Measurements from ENCODE around the gene TCEAL9. TPM values are rescaled to one million over a fixed set of nuclear protein-coding genes. Genes with fewer than 3 reads are reported as not detected.
A peak's percentile ranks its signal among the peaks of the same experiment; 100 is the strongest.

TCEAL9 gene
- total RNA-seq, 1 donor from 2014 or later = 108 TPM

DNA sequence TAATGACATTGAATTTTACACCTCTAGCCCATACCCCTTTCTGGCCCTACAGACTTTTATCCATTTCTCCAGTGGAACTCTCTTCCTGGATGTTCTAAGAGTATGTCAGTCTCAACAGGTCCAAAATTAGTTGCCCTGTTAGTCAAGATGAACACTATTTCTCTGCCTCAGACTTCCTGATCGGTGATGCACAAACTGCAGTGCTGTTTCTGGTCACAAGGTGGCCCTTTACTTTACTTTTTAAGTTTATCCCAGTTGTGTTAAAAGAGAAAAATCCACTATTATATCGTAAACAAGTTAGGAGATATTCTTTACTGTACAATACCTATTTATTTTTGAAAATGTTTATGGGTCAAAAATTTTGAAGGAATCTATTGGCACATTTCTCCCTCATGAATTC is 13.2 kb upstream of the TCEAL9 start:
- no peaks in the 10 kb centered on the region for H3K79me2 ChIP-seq (ENCODE audit: low read depth)
- peak; percentile 24 for DNase-seq (ENCODE audit: low spot score)
- Mint-ChIP-seq H3K27ac (no peak overlapping the region), H3K9me3 (no peaks in the 10 kb centered on the region), H3K36me3 (no peaks in the 10 kb centered on the region), H3K27me3 (ENCODE audit: insufficient read depth, low read depth) (peaks cover 2% of the 10 kb centered on the region), H3K4me3 (no peak overlapping the region), H3K4me1 (peaks cover 4% of the 10 kb centered on the region)
- H3K9me3 ChIP-seq (ENCODE audit: low read depth) = peaks cover 3% of the 10 kb centered on the region
- TF ChIP-seq EZH2 (IDR thresholded peaks at IDR 0.05) (no peak), CTCF (IDR thresholded peaks at IDR 0.05) (peak; percentile 64), EZH2phosphoT487 (IDR thresholded peaks at IDR 0.05) (no peak)
- peak overlapping the region; percentile 50 for H2AFZ ChIP-seq (replicated peaks)
- no peaks in the 10 kb centered on the region for H3K36me3 ChIP-seq
- no peak overlapping the region for H3K4me2 ChIP-seq
- no peak overlapping the region for H3K9ac ChIP-seq
- no peaks in the 10 kb centered on the region for H4K20me1 ChIP-seq (ENCODE audit: low read depth)
- no peak overlapping the region for H3K4me3 ChIP-seq
- no peak overlapping the region for H3K27ac ChIP-seq
- H3F3A ChIP-seq (ENCODE audit: low read depth) = no peaks in the 10 kb centered on the region
- no peaks in the 10 kb centered on the region for H3K4me1 ChIP-seq
- peaks cover 7% of the 10 kb centered on the region for H3K27me3 ChIP-seq

GRCh38 chrX:103344606-103345005 is 11.7 kb upstream of the TCEAL9 start:
- TF ChIP-seq EZH2phosphoT487 (IDR thresholded peaks at IDR 0.05) (no peak), EZH2 (IDR thresholded peaks at IDR 0.05) (no peak), CTCF (IDR thresholded peaks at IDR 0.05) (no peak)
- H3K36me3 Mint-ChIP-seq = no peaks in the 10 kb centered on the region

DNA sequence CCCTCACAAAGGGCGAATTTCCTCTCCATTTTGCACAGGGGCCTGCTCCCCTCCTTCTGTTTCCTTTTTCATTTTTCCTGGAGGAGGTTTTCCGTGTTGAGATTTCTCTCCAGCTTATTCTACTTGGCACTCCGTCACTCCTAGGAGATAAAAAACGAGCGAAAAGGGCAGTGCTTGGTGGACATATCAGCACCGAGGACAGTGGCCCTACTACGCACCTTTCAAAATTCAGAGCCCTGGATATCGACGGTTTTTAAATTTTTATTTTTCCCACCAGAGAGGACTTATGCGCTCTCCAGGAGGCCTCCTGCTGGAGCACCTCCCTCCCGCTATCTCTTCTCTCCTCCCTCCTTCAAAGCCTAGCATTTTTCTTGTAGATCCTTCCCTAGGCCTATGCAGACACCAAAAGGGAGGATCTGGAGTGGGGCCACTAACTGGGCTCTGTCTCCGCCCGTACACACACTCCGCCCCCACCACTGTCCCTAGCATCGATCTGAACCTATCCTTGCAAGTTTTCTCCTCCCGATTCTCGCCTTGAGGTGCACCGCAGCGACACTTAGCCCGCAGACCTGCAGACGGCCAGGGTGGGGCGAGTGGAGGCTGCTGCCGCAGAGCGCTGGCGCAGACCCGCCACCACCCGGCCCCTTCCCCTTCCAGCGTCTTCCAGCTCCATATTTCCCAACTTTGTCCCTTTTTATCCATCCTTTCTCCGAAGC is 8.5 kb upstream of the TCEAL9 start:
- DNase-seq (ENCODE audit: low spot score) = no peak
- TF ChIP-seq CTCF (IDR thresholded peaks at IDR 0.05) (no peak), EZH2 (IDR thresholded peaks at IDR 0.05) (no peak)
- H3K4me1 ChIP-seq = no peaks in the 10 kb centered on the region
- no peaks in the 10 kb centered on the region for H3K9me3 Mint-ChIP-seq
- no peak overlapping the region for H3K9ac ChIP-seq
- H3K4me3 ChIP-seq = peak overlapping the region; percentile 9
- H3K79me2 ChIP-seq (ENCODE audit: low read depth) = no peaks in the 10 kb centered on the region
- peaks cover 13% of the 10 kb centered on the region for H3K4me1 Mint-ChIP-seq
- no peak overlapping the region for H2AFZ ChIP-seq (replicated peaks)
- no peak overlapping the region for H3K27ac ChIP-seq
- no peaks in the 10 kb centered on the region for H3F3A ChIP-seq (ENCODE audit: low read depth)
- H3K27me3 Mint-ChIP-seq (ENCODE audit: insufficient read depth, low read depth) = peaks cover 3% of the 10 kb centered on the region
- no peaks in the 10 kb centered on the region for H4K20me1 ChIP-seq (ENCODE audit: low read depth)
- H3K27ac Mint-ChIP-seq = no peak overlapping the region
- H3K27me3 ChIP-seq = peaks cover 13% of the 10 kb centered on the region
- no peaks in the 10 kb centered on the region for H3K36me3 Mint-ChIP-seq
- peaks cover 3% of the 10 kb centered on the region for H3K9me3 ChIP-seq (ENCODE audit: low read depth)
- no peak overlapping the region for H3K4me3 Mint-ChIP-seq
- H3K36me3 ChIP-seq = no peaks in the 10 kb centered on the region
- peak overlapping the region; percentile 47 for H3K4me2 ChIP-seq

More at GRCh38 chrX:103344606-103345005, 11.7 kb upstream of the TCEAL9 start:
- Mint-ChIP-seq H3K27me3 (ENCODE audit: insufficient read depth, low read depth) (peaks cover 3% of the 10 kb centered on the region), H3K9me3 (no peaks in the 10 kb centered on the region), H3K4me1 (peaks cover 4% of the 10 kb centered on the region), H3K27ac (no peak overlapping the region), H3K4me3 (no peak overlapping the region)
- H2AFZ ChIP-seq (replicated peaks) = no peak overlapping the region
- peaks cover 13% of the 10 kb centered on the region for H3K27me3 ChIP-seq
- H3K4me2 ChIP-seq = no peak overlapping the region
- H3K4me3 ChIP-seq = no peak overlapping the region
- H4K20me1 ChIP-seq (ENCODE audit: low read depth) = no peaks in the 10 kb centered on the region
- H3K36me3 ChIP-seq = no peaks in the 10 kb centered on the region
- H3K27ac ChIP-seq = no peak overlapping the region
- H3K9me3 ChIP-seq (ENCODE audit: low read depth) = peaks cover 3% of the 10 kb centered on the region
- H3K4me1 ChIP-seq = no peaks in the 10 kb centered on the region
- H3K9ac ChIP-seq = no peak overlapping the region
- H3F3A ChIP-seq (ENCODE audit: low read depth) = no peaks in the 10 kb centered on the region
- DNase-seq (ENCODE audit: low spot score) = no peak
- no peaks in the 10 kb centered on the region for H3K79me2 ChIP-seq (ENCODE audit: low read depth)
